GM21367 (cell line): Measurements from ENCODE around the gene ZNF213.
"Not testable (repeated sequence)": the region's sequence is repeated elsewhere in the genome, so short reads cannot be mapped to it uniquely, and the experiment has no call there.

Experiments used
- ATAC-seq: cut with Tn5 transposase; IDR thresholded peaks from one replicate; pipeline ENCODE4 v1.9.1; 2021; ENCODE audit not compliant: unreplicated experiment

Gene ZNF213

GRCh38 chr16:3170440-3171180 is 35.8 kb downstream of the ZNF213 start:
- no peak for ATAC-seq

GRCh38 chr16:3171181-3171854 is 36.5 kb downstream of the ZNF213 start:
- ATAC-seq = no peak

DNA sequence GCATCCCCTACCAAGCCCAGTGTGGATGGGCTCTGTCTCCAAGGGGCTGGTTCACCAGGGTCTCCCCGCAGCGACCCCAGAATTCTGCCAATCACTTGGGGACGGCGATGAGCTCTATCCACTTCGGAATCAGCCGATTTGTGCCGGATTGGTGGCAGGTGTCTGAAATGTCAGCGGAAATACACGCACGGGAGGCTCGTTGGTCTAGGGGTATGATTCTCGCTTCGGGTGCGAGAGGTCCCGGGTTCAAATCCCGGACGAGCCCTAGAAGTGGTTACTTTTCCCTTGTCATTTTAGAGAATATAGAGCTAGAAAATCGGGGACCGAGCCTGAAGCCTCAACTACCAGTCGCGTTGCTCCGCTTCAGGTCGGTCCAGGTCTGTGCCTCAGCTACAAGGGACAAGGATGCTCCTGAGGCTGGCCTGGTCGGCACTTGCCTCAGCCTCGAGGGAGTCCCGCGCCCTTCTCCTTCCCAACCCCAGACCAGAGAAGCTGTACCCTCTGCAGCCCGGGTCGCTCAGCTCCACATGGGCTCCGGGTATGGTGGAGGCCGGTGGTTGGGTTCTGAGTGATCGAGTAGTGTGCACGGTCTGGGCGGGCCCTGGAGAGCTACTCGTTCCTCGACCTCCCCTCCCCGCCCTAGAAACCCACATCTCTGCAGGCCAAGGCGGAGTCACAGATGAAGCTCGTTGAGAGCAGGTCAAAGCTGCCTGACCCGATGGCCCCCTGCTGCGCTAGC is 37.2 kb downstream of the ZNF213 start:
- ATAC-seq = no peak

DNA sequence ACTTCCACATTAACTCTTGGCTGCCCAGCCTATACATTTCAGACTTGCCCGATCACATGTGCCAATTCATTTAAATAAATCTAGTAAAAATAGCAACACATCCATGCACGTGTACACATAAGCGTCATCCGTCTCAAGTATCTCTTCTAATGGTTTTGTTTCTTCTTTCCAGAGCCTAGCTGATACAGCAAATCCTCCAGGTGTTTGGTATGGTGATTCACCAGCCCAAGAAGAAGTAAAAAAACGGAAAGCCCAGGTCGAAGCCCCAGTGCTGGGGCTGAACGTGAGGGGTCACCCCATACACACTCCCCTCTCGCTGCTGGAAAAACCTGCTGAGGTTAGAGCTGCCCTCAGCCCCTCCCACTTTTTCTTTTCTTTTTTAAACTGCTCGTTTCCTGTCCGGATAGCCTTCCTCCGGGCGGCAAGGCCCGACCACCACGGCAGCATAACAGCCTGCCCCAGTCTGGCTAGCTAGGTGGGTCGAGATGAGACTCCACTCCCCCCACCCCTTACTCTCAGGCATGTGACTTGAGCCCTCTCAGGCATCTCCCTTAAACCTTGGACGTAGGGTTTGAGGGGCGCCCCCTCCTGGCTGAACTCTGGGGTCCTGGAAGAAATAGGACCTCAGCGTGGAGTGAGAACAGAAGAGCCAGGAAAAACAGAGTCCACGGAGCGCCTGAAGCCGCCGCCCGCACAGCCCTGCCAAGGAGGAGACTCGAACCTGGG is 39.2 kb downstream of the ZNF213 start:
- no peak for ATAC-seq

GRCh38 chr16:3174618-3175148 is 39.9 kb downstream of the ZNF213 start:
- no peak for ATAC-seq

DNA sequence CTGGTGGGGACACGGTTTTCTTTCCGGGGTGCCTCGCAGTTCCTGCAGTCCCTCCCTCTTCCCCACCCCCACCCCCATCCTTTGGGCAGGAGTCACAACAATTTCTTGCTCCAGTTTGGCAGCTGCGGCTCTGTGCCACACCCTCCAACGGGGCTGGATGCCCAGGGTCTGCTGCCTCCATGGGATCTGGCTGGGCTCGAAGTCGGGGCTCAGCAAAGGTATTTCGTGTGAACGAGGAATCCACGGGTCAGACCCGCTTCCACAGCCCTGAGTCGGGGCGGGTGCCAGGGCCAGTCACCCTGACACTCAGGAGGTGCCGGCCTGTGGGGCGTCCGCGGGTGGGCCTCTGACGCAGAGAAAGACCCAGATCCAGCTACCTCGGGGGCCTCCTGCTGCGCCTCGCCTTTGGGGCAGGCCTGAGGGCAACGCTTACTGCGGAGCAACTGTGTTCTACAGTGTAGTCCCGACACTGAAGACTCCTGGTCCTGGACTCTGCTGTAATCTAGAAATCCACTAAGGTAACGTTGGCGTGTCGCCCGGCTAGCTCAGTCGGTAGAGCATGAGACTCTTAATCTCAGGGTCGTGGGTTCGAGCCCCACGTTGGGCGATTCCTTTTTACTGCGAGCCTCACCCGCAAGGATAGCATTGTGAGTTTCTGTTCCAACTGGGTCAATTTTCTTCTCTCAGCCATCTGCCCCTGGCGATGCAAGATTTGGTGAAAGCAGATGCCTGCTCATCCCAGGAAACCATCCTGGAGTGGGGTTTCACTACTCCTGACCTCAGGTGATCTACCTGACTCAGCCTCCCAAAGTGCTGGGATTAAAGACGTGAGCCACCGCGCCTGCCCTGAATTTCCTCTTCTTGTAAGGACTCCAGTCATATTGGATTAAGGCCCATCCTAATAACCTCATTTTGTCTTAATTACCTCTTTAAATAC is 40.6 kb downstream of the ZNF213 start:
- ATAC-seq = no peak

GRCh38 chr16:3179651-3180050 is 44.8 kb downstream of the ZNF213 start:
- no peak for ATAC-seq

- ATAC-seq = no peak
Observed at GRCh38 chr16:3180445-3180878, 45.6 kb downstream of the ZNF213 start.

GRCh38 chr16:3182293-3182607 is 47.4 kb downstream of the ZNF213 start:
- not testable (repeated sequence) for ATAC-seq

- ATAC-seq = no peak
Observed at GRCh38 chr16:3182608-3183444, 48.0 kb downstream of the ZNF213 start.

- ATAC-seq = no peak
Observed at GRCh38 chr16:3183445-3184139, 48.8 kb downstream of the ZNF213 start.

- no peak for ATAC-seq
Observed at GRCh38 chr16:3186946-3187690, 52.3 kb downstream of the ZNF213 start.

GRCh38 chr16:3187798-3188674 is 53.2 kb downstream of the ZNF213 start, which contains the start of gene OR1F1:
TSS of gene OR1F1 (plus strand) at chr16:3188204.
- no peak for ATAC-seq

DNA sequence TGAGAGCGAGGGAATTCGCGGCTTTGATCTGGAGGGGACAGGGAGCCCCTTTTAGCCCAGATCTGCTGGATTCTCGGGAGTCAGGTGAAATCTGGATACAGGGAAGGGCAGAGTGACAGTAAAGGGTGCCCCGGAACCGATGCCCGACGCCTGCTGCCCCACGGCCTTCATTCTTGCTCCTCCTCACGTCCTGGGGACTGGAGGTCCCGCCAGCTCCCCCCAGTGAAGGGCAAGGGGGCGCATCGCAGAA is 53.8 kb downstream of the ZNF213 start:
- ATAC-seq = no peak

DNA sequence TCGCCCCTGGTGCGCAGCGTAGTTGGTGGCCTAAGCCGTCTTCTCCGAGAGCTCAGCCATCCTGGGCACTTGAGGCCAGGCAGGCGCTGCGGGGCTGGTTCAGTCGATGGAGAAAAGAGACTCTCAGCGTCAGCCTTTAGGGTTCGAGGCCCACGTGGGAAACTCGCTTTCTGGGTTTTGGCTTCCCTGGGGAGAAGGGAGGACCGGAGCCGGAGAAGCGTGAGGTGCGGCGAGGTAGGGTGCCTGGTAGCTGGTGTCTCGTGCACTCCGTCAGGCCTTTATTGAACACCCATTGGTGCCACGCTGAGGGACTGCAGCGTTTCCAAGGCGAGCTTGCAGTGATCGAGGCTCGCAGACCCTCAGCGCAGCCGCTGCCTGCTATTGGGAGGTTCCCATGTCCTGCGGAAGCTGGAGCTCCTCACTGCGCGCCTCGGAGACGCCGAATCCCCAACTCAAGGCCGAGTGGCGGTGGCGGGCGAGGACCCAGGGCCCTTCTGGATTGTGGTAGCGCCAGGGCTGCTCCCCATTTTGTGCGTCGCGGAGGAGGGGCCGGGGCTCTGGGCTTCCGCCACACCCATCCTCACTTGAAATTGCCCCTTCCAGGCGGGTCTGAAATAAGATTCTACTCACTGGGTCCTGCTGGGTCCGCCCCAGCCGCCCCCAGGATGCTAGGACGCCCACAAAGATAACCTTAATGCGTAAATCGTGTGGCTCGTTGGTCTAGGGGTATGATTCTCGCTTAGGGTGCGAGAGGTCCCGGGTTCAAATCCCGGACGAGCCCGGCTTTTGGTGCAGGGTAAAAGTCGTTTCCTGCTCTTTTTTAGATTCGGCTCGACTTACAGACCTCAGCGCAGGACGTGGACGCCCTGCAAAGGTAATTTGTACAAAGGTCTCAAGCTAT is 54.3 kb downstream of the ZNF213 start:
- ATAC-seq = no peak

DNA sequence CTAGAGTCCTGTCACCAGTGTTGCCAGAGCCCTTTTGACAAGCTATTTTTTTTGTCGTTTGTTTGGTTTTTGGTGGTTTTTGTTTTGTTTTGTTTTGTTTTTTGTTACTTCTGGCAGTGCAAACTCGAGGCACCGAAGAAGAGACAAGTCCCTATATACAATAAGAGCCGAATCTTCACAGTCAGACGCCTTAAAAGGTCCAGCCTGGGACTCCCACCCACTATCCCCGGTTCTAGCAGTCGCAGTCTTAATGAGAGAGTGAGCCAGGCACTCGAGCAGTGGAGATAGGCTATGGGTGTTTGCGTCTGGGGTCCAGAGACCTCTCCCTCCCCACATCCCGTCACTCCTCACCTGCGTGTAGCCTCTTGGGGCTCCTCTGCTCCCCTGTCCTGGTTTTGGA is 55.0 kb downstream of the ZNF213 start:
- ATAC-seq = no peak
